GM18498 (cell line): ENCODE measurements around the gene FRS2.

Experiments
- ATAC-seq: cut with Tn5 transposase; IDR thresholded peaks from one replicate; pipeline ENCODE4 v1.9.1; 2021; ENCODE audit warnings: mild to moderate bottlenecking, moderate library complexity; ENCODE audit not compliant: unreplicated experiment

FRS2 gene

DNA sequence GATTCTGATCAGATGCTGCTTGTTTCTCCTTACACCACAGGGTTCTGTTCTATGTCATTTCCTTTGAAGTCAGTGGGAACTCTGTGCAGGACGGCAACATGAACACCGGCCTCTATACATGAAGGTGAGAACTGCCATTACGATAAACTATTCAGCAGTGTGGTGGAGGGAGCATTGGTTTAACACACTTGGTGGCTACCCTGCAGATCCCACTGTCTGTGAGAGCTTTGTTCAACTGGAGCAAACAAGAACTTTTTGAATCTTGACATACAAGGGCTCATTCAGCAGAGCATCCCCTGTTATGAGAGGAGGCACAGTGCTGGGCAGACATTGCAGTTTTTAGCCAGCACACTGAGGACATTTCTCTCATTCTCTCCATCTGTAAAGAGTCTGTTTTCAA, 10.7 kb upstream of the FRS2 start:
- ATAC-seq: no peak

DNA sequence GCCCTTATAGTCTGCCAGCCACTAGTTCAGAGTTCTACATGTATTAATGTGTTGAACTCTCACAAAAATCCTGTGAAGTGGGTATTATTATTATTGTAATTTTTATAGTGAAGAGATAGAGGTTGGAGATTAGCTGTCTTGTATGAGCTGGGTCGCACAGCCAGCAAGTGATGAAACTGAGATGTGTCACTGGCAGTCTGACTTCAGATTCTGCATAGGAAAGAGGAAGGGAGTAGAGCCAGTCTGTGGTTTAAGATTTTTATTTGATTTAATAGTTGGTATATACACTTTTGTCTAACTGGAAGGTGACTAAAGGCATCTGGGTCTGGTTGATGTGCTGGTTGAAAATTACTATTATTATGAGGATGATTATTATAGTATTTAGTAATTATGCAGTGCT, 5.8 kb upstream of the FRS2 start:
- no peak for ATAC-seq

DNA sequence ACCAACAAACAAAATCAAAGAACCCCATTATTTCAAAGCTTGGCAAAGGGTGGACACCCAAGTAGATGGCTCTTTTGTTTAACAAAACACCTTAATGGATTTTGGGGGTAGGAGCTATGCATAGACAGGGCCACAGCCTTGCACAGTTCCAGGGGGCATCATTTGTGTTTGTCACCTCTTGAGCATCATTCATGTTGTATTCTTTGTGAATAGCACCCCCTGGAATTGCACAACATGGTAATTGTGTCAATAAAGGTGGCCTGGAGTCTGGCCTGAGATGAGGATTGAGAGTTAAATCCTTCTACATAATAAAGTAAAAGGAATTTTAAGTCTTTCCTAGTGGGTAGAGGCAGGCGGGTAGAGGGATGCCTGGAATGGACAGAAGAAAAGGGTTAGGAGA, 3.3 kb upstream of the FRS2 start:
- ATAC-seq: no peak

DNA sequence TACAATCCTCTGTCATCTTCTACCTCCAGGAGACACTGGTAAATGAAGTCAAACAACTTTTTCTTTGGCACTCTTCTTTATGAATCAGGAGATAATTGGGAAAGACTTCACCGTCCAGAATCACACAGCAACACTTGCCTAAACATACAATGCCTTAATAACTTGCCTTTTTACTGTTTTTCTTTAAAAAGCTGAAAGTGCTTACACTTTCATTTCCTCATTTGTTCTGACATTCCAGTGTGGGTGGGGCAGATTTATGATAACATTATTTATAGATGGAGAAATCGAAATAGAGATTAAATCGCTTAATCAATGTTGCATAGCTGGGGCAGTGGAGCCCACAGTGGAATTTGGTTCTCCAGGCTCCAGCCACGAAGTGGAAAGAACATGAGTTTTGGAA, 2.8 kb upstream of the FRS2 start:
- ATAC-seq: no peak

DNA sequence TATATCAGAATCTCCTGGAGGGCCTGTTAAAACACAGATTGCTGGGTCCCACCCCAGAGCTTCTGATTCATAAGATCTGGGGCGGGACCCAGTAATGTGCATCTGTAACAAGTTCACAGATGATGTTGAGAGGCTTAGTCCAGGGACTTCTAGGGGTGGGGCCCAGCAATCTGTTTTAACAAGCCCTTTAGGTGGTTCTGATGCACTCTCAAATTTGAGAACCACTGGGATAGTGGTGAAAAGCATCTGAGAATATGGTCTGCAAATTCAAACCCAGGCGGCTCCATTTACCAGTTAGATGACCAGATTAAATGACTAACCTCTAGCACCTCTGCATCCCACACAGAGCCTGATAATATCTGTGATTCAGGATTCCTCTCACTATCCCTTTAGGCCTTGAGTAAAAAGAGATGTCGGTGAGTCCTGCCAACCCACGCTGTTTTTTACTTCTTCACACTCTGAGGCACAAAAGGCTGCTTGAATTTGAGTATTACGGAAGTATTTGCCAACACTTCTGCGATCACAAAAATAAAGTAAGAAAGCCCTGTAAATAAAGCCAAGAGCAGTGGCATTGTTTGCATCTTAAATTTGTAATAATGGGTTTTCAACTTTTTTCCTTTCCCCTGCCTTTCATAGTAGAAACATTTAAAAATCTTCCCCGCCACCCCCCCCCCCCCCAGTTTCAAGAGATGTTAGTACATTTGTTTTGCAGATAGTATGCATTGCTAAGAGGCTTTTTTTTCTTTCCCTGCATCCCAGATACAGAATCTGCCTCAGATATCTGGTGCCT, 1.8 kb upstream of the FRS2 start:
- ATAC-seq: no peak

DNA sequence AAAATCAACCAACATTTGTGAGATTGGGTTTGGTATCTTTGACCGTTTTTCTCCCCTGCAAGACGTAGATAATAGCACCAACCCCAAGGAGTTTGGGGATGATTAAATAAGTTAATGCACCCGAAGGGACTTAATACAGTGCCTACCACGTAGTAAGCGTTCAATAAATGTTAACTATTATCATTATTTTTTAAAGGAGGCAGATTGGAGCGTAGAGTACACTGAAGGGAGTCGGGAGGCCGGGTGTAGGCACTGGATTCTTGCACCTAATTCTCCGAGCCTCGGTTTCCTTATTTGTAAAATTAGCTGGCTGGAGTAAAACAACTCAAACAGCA, 367 bp upstream of the FRS2 start:
- no peak for ATAC-seq

DNA sequence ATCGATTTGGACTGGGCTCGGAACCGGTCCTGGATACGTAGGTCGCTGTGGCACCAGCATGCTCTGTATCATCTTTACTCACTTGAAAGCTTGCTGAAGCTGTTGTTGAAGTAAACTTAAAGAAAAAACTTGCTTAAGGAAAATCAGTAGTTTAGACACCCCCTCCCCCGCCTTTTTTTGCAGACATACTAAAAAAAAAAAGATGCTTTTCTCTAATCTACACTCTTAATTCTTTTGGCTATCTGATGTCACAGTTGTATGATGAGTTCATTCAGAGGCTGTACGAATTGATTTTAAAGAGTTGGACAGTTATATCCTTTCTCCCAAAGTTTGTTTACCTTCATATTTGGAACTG, 865 bp downstream of the FRS2 start:
- no peak for ATAC-seq

DNA sequence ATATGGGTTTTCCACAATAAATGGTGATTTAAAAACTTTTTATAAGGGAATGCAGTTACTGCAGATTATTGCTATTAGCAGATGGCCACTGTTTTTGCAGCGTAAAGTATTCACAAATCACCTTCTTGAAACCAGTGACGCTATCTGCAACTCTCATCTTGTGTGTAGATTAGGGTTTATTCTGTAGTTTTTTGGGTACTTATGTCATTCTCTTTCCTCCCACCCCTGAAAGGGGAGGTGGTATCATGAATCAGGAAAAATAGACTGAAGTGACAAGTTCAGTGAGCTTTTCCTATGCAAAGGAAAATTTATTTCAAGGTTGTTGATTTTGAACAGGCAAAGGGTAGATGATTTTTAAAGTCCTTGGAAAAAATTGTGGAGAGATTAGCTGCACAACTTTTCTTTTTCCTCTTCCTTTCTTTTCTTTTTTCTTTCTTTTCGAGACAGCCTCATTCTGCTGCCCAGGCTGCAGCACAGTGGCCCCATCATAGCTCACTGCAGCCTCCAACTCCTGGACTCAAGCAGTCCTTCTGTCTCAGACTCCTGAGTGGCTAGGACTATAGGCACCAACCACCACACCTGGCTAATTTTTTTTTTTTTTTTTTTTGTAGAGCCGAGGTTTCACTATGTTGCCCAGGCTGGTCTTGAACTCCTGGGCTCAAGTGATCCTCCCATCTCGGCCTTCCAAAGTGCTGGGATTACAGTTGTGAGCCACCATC, 1.6 kb downstream of the FRS2 start:
- no peak for ATAC-seq

DNA sequence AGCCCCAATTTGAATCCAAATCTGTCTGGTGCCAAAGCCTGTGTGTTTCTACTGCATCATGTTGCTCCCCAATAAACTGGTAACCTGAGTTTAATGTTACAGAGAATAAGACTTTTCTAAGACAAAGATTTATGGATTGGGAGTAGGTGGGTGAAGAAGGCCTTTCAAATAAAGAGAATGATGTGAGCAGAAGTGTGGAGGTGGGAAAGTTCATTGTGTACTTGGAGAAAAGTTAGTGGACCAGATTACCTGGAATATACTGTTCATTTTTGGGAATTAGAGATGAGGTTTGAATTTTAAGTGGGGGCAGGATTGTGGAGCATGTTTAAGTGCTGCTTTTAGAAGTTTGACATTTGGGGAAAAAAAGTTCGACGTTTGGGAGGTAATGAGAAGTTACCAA, 3.1 kb downstream of the FRS2 start:
- ATAC-seq: no peak

DNA sequence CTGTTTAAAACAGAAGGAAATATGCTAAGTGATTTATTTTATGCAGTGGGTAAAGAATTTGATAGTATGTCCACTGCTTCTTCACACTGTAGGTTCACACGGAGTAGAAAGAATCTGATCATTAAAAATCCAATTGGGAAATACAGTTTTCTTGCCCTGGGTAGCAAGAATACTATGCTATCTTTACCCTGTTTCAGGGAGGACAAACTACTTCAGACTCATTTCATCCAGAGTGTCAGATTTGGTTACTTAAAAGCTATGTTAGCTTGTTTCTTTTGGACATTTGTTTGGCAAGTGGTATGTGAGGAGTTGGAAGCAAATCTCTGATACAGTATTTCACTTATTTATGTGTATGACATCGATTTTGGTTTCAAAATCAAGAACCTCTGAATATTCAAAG, 4.3 kb downstream of the FRS2 start:
- no peak for ATAC-seq

DNA sequence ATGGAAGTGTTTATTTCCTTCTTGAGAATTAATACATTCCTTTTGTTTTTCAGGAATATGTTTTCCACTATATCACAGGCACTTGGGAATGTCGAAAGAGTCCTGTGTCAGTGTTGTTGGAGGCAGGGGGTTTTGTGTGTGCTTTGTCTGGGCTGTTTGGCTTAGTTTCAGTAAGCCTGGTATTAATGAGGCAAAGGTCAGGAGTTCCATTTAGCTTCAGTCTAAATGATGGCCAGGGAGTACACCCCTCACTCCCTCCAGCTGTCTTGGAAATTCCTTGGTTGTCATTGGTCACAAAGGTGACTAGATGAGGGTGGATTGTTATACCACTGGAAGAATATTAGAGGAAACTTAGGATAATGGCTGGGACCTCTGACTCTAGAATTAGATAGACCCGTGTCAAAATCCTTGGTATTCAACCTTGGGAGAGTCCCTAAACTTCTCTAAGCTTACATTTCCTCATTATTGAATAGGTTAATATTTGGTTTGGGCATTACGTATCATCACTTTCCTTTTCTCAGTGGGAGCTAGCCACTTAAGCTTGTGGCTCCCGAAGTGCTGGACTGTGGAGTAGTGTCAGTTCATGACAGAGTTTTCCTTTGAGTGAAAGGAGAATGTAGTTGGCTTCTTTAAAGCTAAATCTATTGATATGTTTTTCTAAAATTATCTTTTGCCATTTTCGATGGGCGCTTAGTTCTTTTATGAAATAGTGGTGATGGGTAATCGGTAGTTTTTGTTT, 5.2 kb downstream of the FRS2 start:
- no peak for ATAC-seq

DNA sequence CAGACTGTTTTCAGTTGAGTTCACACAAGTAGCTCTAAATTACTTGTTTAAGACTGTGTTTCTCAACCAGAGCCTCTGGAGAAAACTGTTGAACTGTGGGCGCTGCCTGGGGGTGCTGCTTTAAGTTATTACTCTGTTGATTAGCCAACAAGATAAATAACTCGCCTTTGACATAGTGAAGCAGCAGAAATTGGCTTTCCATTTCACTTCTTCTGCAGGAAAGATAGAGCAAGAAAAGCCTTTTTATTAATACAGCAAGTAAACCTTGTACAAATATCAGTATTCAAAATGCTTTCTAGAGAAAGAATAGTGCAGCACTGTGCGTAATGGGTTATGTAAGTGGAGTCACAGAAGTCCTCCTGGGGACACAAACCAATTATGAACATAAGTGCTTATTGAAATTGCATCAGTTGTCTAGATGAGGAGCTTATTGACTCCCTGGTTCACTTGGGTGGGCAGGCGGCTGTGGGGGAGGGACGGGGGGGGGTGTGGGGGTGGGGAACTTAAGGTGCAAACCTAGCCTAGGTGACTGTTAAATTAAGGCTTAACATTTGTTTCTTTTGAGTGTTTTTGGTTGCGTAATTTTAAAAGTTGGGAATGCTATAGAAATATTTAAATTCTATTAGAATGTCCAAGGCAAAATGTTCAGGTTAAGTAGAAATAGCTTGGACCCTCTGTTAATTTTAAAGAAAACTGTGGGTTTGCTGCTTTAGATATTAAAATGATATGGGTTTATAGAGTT, 6.3 kb downstream of the FRS2 start:
- ATAC-seq: no peak

DNA sequence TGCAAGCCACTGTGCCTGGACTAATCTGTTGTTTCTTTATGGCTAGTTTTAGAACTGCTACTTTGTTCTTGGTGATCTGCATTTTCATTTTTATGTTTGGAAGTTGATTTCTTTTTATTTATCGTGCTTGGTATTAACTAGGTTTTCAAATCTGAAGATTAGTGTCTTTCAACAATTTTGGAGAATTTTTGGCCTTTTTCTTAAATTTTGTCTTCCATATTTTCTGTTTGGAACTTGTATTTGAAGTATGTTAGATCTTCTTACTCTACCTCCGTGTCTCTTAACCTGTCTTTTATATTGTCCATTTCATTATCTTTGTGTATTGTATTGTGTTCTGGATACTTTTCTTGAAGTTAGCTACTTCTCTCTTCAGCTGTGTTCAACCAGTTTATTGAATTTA, 9.5 kb downstream of the FRS2 start:
- ATAC-seq: no peak

DNA sequence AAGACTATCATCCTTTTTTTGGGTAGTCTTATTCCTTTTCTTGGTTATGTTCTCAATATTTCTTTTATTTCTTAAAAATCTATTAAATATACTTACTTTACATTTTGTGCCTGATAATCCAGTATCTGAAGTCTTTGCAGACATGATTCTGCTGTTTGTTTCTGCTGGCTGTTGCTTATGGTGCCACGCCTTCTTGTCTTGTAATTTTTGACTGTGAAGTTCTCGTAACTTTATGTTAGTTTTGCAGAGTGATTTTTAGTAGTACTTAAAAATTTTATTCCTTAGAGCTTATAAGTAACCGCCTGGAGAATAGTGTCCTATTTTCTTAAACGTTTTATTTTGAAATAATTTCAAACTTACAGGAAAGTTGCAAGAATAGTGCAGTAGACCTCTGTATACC, 10.5 kb downstream of the FRS2 start:
- ATAC-seq: no peak

DNA sequence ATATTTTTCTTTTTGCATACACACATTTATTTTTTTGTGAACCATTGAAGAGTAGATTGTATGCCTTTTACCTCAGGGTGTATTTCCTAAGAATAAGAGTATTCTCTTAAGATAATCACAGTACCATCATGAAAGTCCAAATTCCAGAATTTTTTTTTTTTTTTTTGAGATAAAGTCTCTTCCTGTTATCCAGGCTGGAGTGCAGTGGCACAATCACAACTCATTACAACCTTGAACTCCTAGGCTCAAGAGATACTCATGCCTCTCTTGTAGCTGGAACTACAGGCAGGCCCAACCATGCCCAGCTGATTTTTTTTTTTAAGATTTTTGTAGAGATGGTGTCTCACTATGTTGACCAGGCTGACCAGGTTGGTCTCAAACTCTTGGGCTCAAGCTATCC, 10.9 kb downstream of the FRS2 start:
- ATAC-seq: no peak

DNA sequence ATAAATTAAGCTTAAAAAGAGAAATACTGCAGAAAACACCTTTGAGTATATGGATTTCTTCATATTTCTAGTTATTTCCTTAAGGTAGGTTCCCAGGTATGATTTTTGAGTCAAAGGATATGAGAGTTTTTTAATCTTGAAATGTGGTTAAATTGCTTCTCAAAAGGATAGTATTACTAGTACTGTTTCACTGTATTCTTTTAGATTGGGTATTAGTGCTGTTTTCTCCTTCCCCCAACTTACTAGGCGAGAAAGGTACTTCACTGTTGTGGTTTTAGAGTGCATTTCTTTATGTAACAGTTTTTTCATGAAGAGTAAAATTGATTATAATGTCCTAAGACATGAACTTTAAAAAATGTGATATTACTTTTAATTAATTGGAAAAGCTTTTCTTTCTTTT, 13.5 kb downstream of the FRS2 start:
- ATAC-seq: no peak

DNA sequence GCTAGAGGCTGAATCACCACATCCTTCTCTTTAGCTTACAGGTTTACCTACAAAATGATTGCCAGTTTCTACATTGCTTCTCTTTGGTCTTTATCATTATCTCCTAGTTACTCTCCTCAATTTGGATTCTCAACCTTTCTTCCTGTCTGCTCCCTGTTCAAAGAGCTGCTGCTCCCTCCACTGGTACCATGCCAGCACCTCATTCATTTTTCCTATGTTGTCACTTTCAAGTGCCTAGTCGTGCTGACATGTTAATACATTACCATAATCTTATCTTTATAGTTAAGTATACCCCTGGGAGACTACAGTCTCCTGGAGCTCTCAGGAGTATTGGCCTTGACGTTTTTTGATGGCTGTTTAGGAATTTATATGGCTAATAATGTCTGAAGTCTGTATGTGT, 14.2 kb downstream of the FRS2 start:
- no peak for ATAC-seq

DNA sequence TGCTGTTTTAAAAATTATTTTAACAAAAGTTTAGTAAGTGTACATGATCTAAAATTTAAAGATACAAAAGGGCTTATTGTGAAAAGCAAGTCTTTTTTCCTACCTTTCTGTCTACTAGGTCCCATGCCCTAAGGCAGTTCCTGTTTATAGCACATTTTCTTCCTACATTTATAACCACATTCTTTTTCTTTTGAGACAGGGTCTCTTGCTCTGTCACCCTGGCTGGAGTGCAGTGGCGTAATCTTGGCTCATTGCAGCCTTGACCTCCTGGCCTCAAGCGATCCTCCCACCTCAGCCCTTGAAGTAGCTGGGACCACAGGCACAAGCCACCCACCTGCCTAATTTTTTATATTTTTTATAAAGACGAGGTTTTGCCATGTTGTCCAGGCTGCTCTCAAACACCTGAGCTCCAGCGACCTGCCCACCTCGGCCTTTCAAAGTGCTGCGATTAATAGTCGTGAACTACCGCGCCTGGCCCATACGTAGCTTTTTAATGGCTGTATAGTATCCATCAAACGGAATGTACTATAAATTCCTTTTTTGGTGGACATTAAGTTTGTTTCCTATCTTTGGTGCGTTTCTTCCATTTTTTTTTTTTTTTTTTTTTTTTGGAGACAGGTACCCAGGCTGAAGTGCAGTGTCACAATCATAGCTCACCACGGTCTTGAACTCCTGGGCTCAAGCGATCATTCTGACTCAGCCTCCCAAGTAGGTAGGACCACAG, 20.9 kb downstream of the FRS2 start:
- ATAC-seq: no peak

DNA sequence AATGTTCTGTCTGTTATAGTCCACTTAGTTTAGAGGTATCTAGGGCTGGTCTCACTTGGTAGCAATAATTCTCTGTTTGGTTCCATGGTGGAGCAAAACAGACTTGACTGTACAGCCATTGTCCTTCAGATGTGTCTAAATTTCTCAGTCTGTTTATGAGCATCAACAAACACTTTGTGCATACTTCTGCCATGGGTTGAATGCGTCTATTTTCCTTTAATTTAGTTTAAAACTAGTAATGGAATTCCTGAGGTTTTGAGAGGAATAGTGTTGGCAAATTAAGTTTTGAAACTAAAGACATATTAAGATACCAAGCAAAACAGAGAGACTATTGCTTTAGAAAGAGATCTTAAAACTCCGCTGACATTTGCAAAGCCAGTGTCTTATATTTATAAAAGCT, 22.6 kb downstream of the FRS2 start:
- no peak for ATAC-seq

DNA sequence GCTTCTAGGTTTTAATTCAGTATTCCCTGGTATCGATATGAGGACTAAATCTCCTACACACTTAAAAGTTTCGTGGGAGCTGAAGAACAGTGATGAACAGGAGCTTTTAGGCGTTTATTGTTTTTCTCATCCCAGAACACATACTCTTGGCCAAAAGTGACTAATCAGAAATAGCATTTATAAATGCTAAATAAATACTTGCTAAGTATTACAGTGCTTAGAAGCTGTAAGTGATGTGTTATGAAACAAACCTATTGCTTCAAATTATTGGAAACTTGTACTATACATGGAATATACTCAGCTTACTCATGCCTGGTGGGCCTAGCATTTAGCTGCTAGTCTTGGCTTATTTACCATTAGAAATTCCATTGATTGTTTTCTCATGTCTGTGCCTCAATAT, 24.9 kb downstream of the FRS2 start:
- no peak for ATAC-seq
